SK-N-SH treated with all-trans-retinoic acid at 6 μM for 48 hours (cell line): ENCODE data around the gene LCE2A.
"Not testable (repeated sequence)": the region's sequence is repeated elsewhere in the genome, so short reads cannot be mapped to it uniquely, and the experiment has no call there.

Experiments
- ATAC-seq: fragments of 200-7000 bp; cut with Tn5 transposase; 3 replicates; pipeline ENCODE4 v1.9.1; 2020; ENCODE audit warnings: mild to moderate bottlenecking, moderate library complexity
- ARNTL ChIP-seq: fragments of 450-650 bp; formaldehyde crosslinking; IDR thresholded peaks from 2 replicates; pipeline ENCODE4 v1.5.0; 2020; ENCODE audit warnings: low read depth, mild to moderate bottlenecking, moderate library complexity, borderline replicate concordance
- BACH2 ChIP-seq: fragments of 250-450 bp; sonication (Bioruptor Pico); IDR thresholded peaks from 2 replicates; pipeline ENCODE4 v1.9.0; 2021; ENCODE audit warnings: mild to moderate bottlenecking, borderline replicate concordance
- CREB5 ChIP-seq: fragments of 250-450 bp; sonication (Bioruptor Pico); IDR thresholded peaks from 2 replicates; pipeline ENCODE4 v1.5.1; 2020; ENCODE audit warnings: low read depth, mild to moderate bottlenecking, moderate library complexity
- CSDC2 ChIP-seq: fragments of 250-450 bp; sonication (Bioruptor Pico); IDR thresholded peaks from 2 replicates; pipeline ENCODE4 v1.5.0; 2020; ENCODE audit warnings: mild to moderate bottlenecking, moderate library complexity
- CSRNP3 ChIP-seq: fragments of 250-450 bp; sonication (Bioruptor Pico); IDR thresholded peaks from 2 replicates; pipeline ENCODE4 v1.5.1; 2021; ENCODE audit warnings: mild to moderate bottlenecking, moderate library complexity
- ESRRG ChIP-seq: fragments of 250-450 bp; sonication (Bioruptor Pico); IDR thresholded peaks from 2 replicates; pipeline ENCODE4 v1.6.1; 2021; ENCODE audit warnings: mild to moderate bottlenecking
- ISL1 ChIP-seq: fragments of 250-450 bp; sonication (Bioruptor Pico); IDR thresholded peaks from 2 replicates; pipeline ENCODE4 v2.1.2; 2022; ENCODE audit warnings: mild to moderate bottlenecking, moderate library complexity
- PPARA ChIP-seq: fragments of 250-450 bp; sonication (Bioruptor Pico); IDR thresholded peaks from 2 replicates; pipeline ENCODE4 v1.5.0; 2020; ENCODE audit warnings: mild to moderate bottlenecking, borderline replicate concordance
- RARB ChIP-seq: fragments of 250-450 bp; sonication (Bioruptor Pico); IDR thresholded peaks from 2 replicates; pipeline ENCODE4 v1.8.0; 2021; ENCODE audit warnings: mild to moderate bottlenecking, moderate library complexity
- TCF4 ChIP-seq: fragments of 250-450 bp; sonication (Bioruptor Pico); IDR thresholded peaks from 2 replicates; pipeline ENCODE4 v1.8.0; 2021; ENCODE audit warnings: mild to moderate bottlenecking, moderate library complexity, borderline replicate concordance
- TOX ChIP-seq: fragments of 250-450 bp; sonication (Bioruptor Pico); IDR thresholded peaks from 2 replicates; pipeline ENCODE4 v1.8.0; 2021; ENCODE audit warnings: mild to moderate bottlenecking, moderate library complexity, borderline replicate concordance
- ZC3H10 ChIP-seq: fragments of 250-450 bp; sonication (Bioruptor Pico); IDR thresholded peaks from 2 replicates; pipeline ENCODE4 v1.5.1; 2021; ENCODE audit warnings: mild to moderate bottlenecking, moderate library complexity
- ZFP3 ChIP-seq: fragments of 250-450 bp; sonication (Bioruptor Pico); IDR thresholded peaks from 2 replicates; pipeline ENCODE4 v1.5.0; 2020; ENCODE audit warnings: mild to moderate bottlenecking, moderate library complexity
- ZFP30 ChIP-seq: fragments of 450-650 bp; formaldehyde crosslinking; IDR thresholded peaks from 2 replicates; pipeline ENCODE4 v1.5.0; 2022; ENCODE audit warnings: mild to moderate bottlenecking, moderate library complexity
- ZNF565 ChIP-seq: fragments of 450-650 bp; formaldehyde crosslinking; conservative IDR thresholded peaks from 2 replicates; pipeline ENCODE4 v1.5.0; 2020; ENCODE audit warnings: low read depth, mild to moderate bottlenecking, moderate library complexity
- ZNF8 ChIP-seq: fragments of 450-650 bp; formaldehyde crosslinking; IDR thresholded peaks from 2 replicates; pipeline ENCODE4 v1.5.0; 2020; ENCODE audit warnings: mild to moderate bottlenecking, moderate library complexity
- TF ChIP-seq, protein P1 (sequence below): fragments of 250-450 bp; sonication (Bioruptor Pico); IDR thresholded peaks from 2 replicates; pipeline ENCODE4 v1.8.0; 2020; ENCODE audit warnings: mild to moderate bottlenecking, moderate library complexity, borderline replicate concordance
- TF ChIP-seq, protein P2 (sequence below): fragments of 250-450 bp; sonication (Bioruptor Pico); IDR thresholded peaks from 2 replicates; pipeline ENCODE4 v1.5.0; 2020; ENCODE audit warnings: mild to moderate bottlenecking, moderate library complexity

The LCE2A gene

GRCh38 chr1:152663098-152663497 lies 35.0 kb upstream of the LCE2A start, which contains the start of gene LCE2D:
LCE2D (plus strand) TSS chr1:152663380; CDS start chr1:152664106, 726 bp downstream.
- ATAC-seq = no peak
- TF ChIP-seq ZC3H10 (no peak), BACH2 (no peak), CSRNP3 (CRISPR knock-in tag) (no peak), ARNTL (no peak), CSDC2 (CRISPR knock-in tag) (no peak), TOX (CRISPR knock-in tag) (no peak)
- TF ChIP-seq, protein P1, sequence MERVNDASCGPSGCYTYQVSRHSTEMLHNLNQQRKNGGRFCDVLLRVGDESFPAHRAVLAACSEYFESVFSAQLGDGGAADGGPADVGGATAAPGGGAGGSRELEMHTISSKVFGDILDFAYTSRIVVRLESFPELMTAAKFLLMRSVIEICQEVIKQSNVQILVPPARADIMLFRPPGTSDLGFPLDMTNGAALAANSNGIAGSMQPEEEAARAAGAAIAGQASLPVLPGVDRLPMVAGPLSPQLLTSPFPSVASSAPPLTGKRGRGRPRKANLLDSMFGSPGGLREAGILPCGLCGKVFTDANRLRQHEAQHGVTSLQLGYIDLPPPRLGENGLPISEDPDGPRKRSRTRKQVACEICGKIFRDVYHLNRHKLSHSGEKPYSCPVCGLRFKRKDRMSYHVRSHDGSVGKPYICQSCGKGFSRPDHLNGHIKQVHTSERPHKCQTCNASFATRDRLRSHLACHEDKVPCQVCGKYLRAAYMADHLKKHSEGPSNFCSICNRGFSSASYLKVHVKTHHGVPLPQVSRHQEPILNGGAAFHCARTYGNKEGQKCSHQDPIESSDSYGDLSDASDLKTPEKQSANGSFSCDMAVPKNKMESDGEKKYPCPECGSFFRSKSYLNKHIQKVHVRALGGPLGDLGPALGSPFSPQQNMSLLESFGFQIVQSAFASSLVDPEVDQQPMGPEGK (CRISPR knock-in tag) = no peak

- not testable (repeated sequence) for ATAC-seq
Measured at GRCh38 chr1:152666171-152666570, 32.0 kb upstream of the LCE2A start.

GRCh38 chr1:152667648-152668047 lies 30.5 kb upstream of the LCE2A start:
- no peak for TF ChIP-seq ESRRG (CRISPR knock-in tag)
- TF ChIP-seq TCF4 (CRISPR knock-in tag) = no peak
- TF ChIP-seq PPARA = no peak
- TF ChIP-seq ZNF8 (CRISPR knock-in tag) = no peak
- TF ChIP-seq ISL1 = no peak
- TF ChIP-seq ZFP3 (CRISPR knock-in tag) = no peak
- no peak for TF ChIP-seq ZFP30 (CRISPR knock-in tag)
- TF ChIP-seq BACH2 = no peak
- no peak for TF ChIP-seq CSDC2 (CRISPR knock-in tag)
- TF ChIP-seq ZNF565 = no peak
- TF ChIP-seq CREB5 (CRISPR knock-in tag) = no peak
- no peak for TF ChIP-seq RARB (CRISPR knock-in tag)
- TF ChIP-seq, protein P2, sequence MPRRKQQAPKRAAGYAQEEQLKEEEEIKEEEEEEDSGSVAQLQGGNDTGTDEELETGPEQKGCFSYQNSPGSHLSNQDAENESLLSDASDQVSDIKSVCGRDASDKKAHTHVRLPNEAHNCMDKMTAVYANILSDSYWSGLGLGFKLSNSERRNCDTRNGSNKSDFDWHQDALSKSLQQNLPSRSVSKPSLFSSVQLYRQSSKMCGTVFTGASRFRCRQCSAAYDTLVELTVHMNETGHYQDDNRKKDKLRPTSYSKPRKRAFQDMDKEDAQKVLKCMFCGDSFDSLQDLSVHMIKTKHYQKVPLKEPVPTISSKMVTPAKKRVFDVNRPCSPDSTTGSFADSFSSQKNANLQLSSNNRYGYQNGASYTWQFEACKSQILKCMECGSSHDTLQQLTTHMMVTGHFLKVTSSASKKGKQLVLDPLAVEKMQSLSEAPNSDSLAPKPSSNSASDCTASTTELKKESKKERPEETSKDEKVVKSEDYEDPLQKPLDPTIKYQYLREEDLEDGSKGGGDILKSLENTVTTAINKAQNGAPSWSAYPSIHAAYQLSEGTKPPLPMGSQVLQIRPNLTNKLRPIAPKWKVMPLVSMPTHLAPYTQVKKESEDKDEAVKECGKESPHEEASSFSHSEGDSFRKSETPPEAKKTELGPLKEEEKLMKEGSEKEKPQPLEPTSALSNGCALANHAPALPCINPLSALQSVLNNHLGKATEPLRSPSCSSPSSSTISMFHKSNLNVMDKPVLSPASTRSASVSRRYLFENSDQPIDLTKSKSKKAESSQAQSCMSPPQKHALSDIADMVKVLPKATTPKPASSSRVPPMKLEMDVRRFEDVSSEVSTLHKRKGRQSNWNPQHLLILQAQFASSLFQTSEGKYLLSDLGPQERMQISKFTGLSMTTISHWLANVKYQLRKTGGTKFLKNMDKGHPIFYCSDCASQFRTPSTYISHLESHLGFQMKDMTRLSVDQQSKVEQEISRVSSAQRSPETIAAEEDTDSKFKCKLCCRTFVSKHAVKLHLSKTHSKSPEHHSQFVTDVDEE (CRISPR knock-in tag) = no peak
- TF ChIP-seq, all 23 proteins: peak for 0
- no peak for ATAC-seq

- no peak for ATAC-seq
Measured at GRCh38 chr1:152673016-152673415, 25.1 kb upstream of the LCE2A start.

GRCh38 chr1:152674983-152675382 lies 23.2 kb upstream of the LCE2A start, which contains the start of gene LCE2C:
LCE2C (plus strand) TSS chr1:152675279; CDS start chr1:152676016, 737 bp downstream.
- ATAC-seq = not testable (repeated sequence)

More at GRCh38 chr1:152673016-152673415, 25.1 kb upstream of the LCE2A start:
- TF ChIP-seq, protein P2 (CRISPR knock-in tag) = no peak
- TF ChIP-seq CSRNP3 (CRISPR knock-in tag) (no peak), ARNTL (no peak), ZFP3 (CRISPR knock-in tag) (no peak)
